Thymus (tissue), 11 donors: ENCODE results near the gene SLC6A4. TPM values are rescaled to one million over a fixed set of nuclear protein-coding genes. Genes with fewer than 3 reads are reported as not detected.

Experiments
- DNase-seq, 9 donors: peaks; one replicate each; pipeline ENCODE4 v3.0.0-alpha.2; 2013; ENCODE audit warnings: low spot score in 9 of 9, low read depth in 6 of 9, missing footprints in 1 of 9
- H3K27ac ChIP-seq, 2 donors: one replicate each; pipeline ENCODE4 v1.5.1; 2013; ENCODE audit warnings: control low read depth in 1 of 2, low read depth in 1 of 2, low read length in 1 of 2, mild to moderate bottlenecking in 1 of 2, moderate library complexity in 1 of 2
- H3K27me3 ChIP-seq, 2 donors: one replicate each; pipeline ENCODE4 v1.5.1; 2013; ENCODE audit warnings: low read length in 1 of 2; ENCODE audit not compliant: control insufficient read depth in 2 of 2, insufficient read depth in 1 of 2
- H3K36me3 ChIP-seq, 2 donors: one replicate each; pipeline ENCODE4 v1.5.1; 2013; ENCODE audit warnings: low read length in 1 of 2, mild to moderate bottlenecking in 1 of 2, moderate library complexity in 1 of 2; ENCODE audit not compliant: control insufficient read depth in 2 of 2, insufficient read depth in 2 of 2
- H3K4me1 ChIP-seq, 2 donors: one replicate each; pipeline ENCODE4 v1.5.1; 2013; ENCODE audit warnings: low read length in 2 of 2; ENCODE audit not compliant: control insufficient read depth in 2 of 2, insufficient read depth in 2 of 2
- H3K4me3 ChIP-seq, 2 donors: one replicate each; pipeline ENCODE4 v1.5.1; 2013; ENCODE audit warnings: low read length in 2 of 2, control low read depth in 1 of 2, mild to moderate bottlenecking in 1 of 2
- H3K9me3 ChIP-seq, 2 donors: one replicate each; pipeline ENCODE4 v1.5.1; 2013; ENCODE audit warnings: low read length in 1 of 2, mild to moderate bottlenecking in 1 of 2; ENCODE audit not compliant: control insufficient read depth in 2 of 2, insufficient read depth in 1 of 2
- WGBS: extraction: QIAGEN DNeasy Blood & Tissue Kit; methylation state at CpG from one replicate; pipeline ENCODE4 v1.1.7; 2013; 5-methylcytosine and 5-hydroxymethylcytosine counted together
- polyA plus RNA-seq: library from polyadenylated mRNA; stranded (reverse); fragments of 200-250 nt; gene quantifications from one replicate; pipeline ENCODE4 v1.2.3, GENCODE V29; 2013
- total RNA-seq: library from RNA; stranded (reverse); fragments of 120-200 nt; gene quantifications from one replicate; pipeline ENCODE4 v1.2.4, GENCODE V29; 2013
- donor health status: healthy.

SLC6A4 gene
- total and polyA plus RNA-seq, 2 donors: 0.14 to 0.19 TPM

- 81% methylated on average over 2 of the region's 2 CpGs for WGBS
- H3K27ac ChIP-seq: no peak overlapping the region
Measured at GRCh38 chr17:30263552-30264333, 28.2 kb upstream of the SLC6A4 start.

GRCh38 chr17:30256756-30257506, 21.4 kb upstream of the SLC6A4 start:
- H3K9me3 ChIP-seq: no peaks in the 10 kb centered on the region
- no peaks in the 10 kb centered on the region for H3K27me3 ChIP-seq
- no peak for DNase-seq
- no peaks in the 10 kb centered on the region for H3K4me1 ChIP-seq
- H3K27ac ChIP-seq: no peak overlapping the region
- 94% methylated on average over 5 of the region's 5 CpGs for WGBS
- H3K4me3 ChIP-seq: no peak overlapping the region
- H3K36me3 ChIP-seq: peaks cover 30 to 63% of the 10 kb centered on the region in 2 donors

More at GRCh38 chr17:30263552-30264333, 28.2 kb upstream of the SLC6A4 start:
- Histone ChIP-seq H3K36me3 (peaks cover 31 to 59% of the 10 kb centered on the region in 2 donors), H3K4me3 (no peak overlapping the region), H3K27me3 (no peaks in the 10 kb centered on the region), H3K9me3 (no peaks in the 10 kb centered on the region), H3K4me1 (no peaks in the 10 kb centered on the region)
- no peak for DNase-seq

- no peaks in the 10 kb centered on the region for H3K27me3 ChIP-seq
- H3K27ac ChIP-seq: no peak overlapping the region
- no peak for DNase-seq
- H3K4me1 ChIP-seq: no peaks in the 10 kb centered on the region
- 88% methylated on average over 1 of the region's 1 CpG for WGBS
- H3K9me3 ChIP-seq: no peaks in the 10 kb centered on the region
- peaks cover 22 to 55% of the 10 kb centered on the region in 2 donors for H3K36me3 ChIP-seq
- H3K4me3 ChIP-seq: no peak overlapping the region
Measured at GRCh38 chr17:30254150-30254549, 18.7 kb upstream of the SLC6A4 start.

- 97% methylated on average over 7 of the region's 7 CpGs for WGBS
- Histone ChIP-seq H3K36me3 (peaks cover 22 to 55% of the 10 kb centered on the region in 2 donors), H3K4me1 (no peaks in the 10 kb centered on the region), H3K27me3 (no peaks in the 10 kb centered on the region), H3K9me3 (no peaks in the 10 kb centered on the region), H3K4me3 (no peak overlapping the region), H3K27ac (no peak overlapping the region)
- DNase-seq: no peak
Measured at GRCh38 chr17:30253312-30253711, 17.8 kb upstream of the SLC6A4 start.

GRCh38 chr17:30251931-30252330, 16.4 kb upstream of the SLC6A4 start:
- Histone ChIP-seq H3K4me3 (no peak overlapping the region), H3K9me3 (no peaks in the 10 kb centered on the region), H3K36me3 (peaks cover 27 to 61% of the 10 kb centered on the region in 2 donors), H3K27ac (no peak overlapping the region), H3K27me3 (no peaks in the 10 kb centered on the region), H3K4me1 (no peaks in the 10 kb centered on the region)
- DNase-seq: no peak

GRCh38 chr17:30249460-30249859, 14.0 kb upstream of the SLC6A4 start:
- no peak overlapping the region for H3K4me3 ChIP-seq
- 98% methylated on average over 5 of the region's 5 CpGs for WGBS
- no peak overlapping the region for H3K27ac ChIP-seq
- no peaks in the 10 kb centered on the region for H3K27me3 ChIP-seq
- H3K36me3 ChIP-seq: peaks cover 22 to 51% of the 10 kb centered on the region in 2 donors
- no peaks in the 10 kb centered on the region for H3K9me3 ChIP-seq
- no peak for DNase-seq
- no peaks in the 10 kb centered on the region for H3K4me1 ChIP-seq

- peaks cover 22 to 48% of the 10 kb centered on the region in 2 donors for H3K36me3 ChIP-seq
- no peaks in the 10 kb centered on the region for H3K9me3 ChIP-seq
- no peak overlapping the region for H3K4me3 ChIP-seq
- no peaks in the 10 kb centered on the region for H3K27me3 ChIP-seq
- no peak for DNase-seq
- no peaks in the 10 kb centered on the region for H3K4me1 ChIP-seq
- 97% methylated on average over 2 of the region's 2 CpGs for WGBS
- H3K27ac ChIP-seq: no peak overlapping the region
Measured at GRCh38 chr17:30248786-30249185, 13.3 kb upstream of the SLC6A4 start.

GRCh38 chr17:30246460-30246859, 11.0 kb upstream of the SLC6A4 start:
- no peak for DNase-seq
- H3K27me3 ChIP-seq: no peaks in the 10 kb centered on the region
- H3K27ac ChIP-seq: no peak overlapping the region
- H3K9me3 ChIP-seq: no peaks in the 10 kb centered on the region
- H3K4me1 ChIP-seq: no peaks in the 10 kb centered on the region
- peaks cover 16 to 29% of the 10 kb centered on the region in 2 donors for H3K36me3 ChIP-seq
- 95% methylated on average over 7 of the region's 7 CpGs for WGBS
- no peak overlapping the region for H3K4me3 ChIP-seq

GRCh38 chr17:30244853-30245385, 9.4 kb upstream of the SLC6A4 start:
- H3K27ac ChIP-seq: no peak overlapping the region
- H3K4me1 ChIP-seq: no peaks in the 10 kb centered on the region
- no peaks in the 10 kb centered on the region for H3K9me3 ChIP-seq
- H3K4me3 ChIP-seq: no peak overlapping the region
- WGBS: 84% methylated on average over 4 of the region's 4 CpGs
- no peak for DNase-seq
- peaks cover 16 to 25% of the 10 kb centered on the region in 2 donors for H3K36me3 ChIP-seq
- H3K27me3 ChIP-seq: peaks cover 0 to 6% of the 10 kb centered on the region in 2 donors
